Measurements from ENCODE around the gene CNTNAP5.

Gene CNTNAP5

GRCh38 chr2:124561486-124561885 lies 536.4 kb downstream of the CNTNAP5 start:
- H3K4me3 ChIP-seq (ENCODE audit: low read depth, low read length): no peak overlapping the region
- DNase-seq (ENCODE audit: low read depth): no peak
- TF ChIP-seq CTCF (IDR thresholded peaks at IDR 0.05; ENCODE audit: low read depth, low read length, missing control alignments): no peak
- in situ Hi-C loops (cut with HindIII; ENCODE audit: low sequenced_read_pairs): no loop called here

GRCh38 chr2:124563426-124563825 lies 538.3 kb downstream of the CNTNAP5 start:
- H3K4me3 ChIP-seq (ENCODE audit: low read depth, low read length): no peak overlapping the region
- in situ Hi-C loops (cut with HindIII; ENCODE audit: low sequenced_read_pairs): no loop called here
- no peak for DNase-seq (ENCODE audit: low read depth)
- TF ChIP-seq CTCF (IDR thresholded peaks at IDR 0.05; ENCODE audit: low read depth, low read length, missing control alignments): no peak

GRCh38 chr2:124566518-124566970 lies 541.5 kb downstream of the CNTNAP5 start:
- no peak for DNase-seq (ENCODE audit: low read depth)
- TF ChIP-seq CTCF (IDR thresholded peaks at IDR 0.05; ENCODE audit: low read depth, low read length, missing control alignments): no peak
- in situ Hi-C loops (cut with HindIII; ENCODE audit: low sequenced_read_pairs): no loop called here
- H3K4me3 ChIP-seq (ENCODE audit: low read depth, low read length): no peak overlapping the region

GRCh38 chr2:124570872-124571271 lies 545.8 kb downstream of the CNTNAP5 start:
- in situ Hi-C loops (cut with HindIII; ENCODE audit: low sequenced_read_pairs): no loop called here
- DNase-seq (ENCODE audit: low read depth): no peak
- no peak for TF ChIP-seq CTCF (IDR thresholded peaks at IDR 0.05; ENCODE audit: low read depth, low read length, missing control alignments)
- no peak overlapping the region for H3K4me3 ChIP-seq (ENCODE audit: low read depth, low read length)

GRCh38 chr2:124571836-124572235 lies 546.7 kb downstream of the CNTNAP5 start:
- in situ Hi-C loops (cut with HindIII; ENCODE audit: low sequenced_read_pairs): no loop called here
- DNase-seq (ENCODE audit: low read depth): no peak
- H3K4me3 ChIP-seq (ENCODE audit: low read depth, low read length): no peak overlapping the region
- TF ChIP-seq CTCF (IDR thresholded peaks at IDR 0.05; ENCODE audit: low read depth, low read length, missing control alignments): no peak

- in situ Hi-C loops (cut with HindIII; ENCODE audit: low sequenced_read_pairs): no loop called here
- TF ChIP-seq CTCF (IDR thresholded peaks at IDR 0.05; ENCODE audit: low read depth, low read length, missing control alignments): no peak
- no peak for DNase-seq (ENCODE audit: low read depth)
- no peak overlapping the region for H3K4me3 ChIP-seq (ENCODE audit: low read depth, low read length)
These were observed 548.0 kb downstream of the CNTNAP5 start for GRCh38 chr2:124572934-124573634.
